Smooth muscle cell (in vitro differentiated cells): ENCODE data around the gene KCNK1. TPM values are rescaled to one million over a fixed set of nuclear protein-coding genes. Genes with fewer than 3 reads are reported as not detected.

Source experiments
- DNase-seq: peaks from one replicate; lab custom pipeline; 2025; ENCODE audit not compliant: unreplicated experiment; lab: John Stamatoyannopoulos, UW
- H2AFZ ChIP-seq: fragments of 200-600 bp; sonication (generic); 2 replicates; pipeline ENCODE4 v1.6.0; 2016; ENCODE audit warnings: antibody characterized with exemption, low read depth, mild to moderate bottlenecking
- H3F3A ChIP-seq: fragments of 200-600 bp; sonication (generic); 2 replicates; pipeline ENCODE4 v1.6.0; 2017; ENCODE audit warnings: antibody characterized with exemption, low read depth
- H3K27ac ChIP-seq: fragments of 200-600 bp; sonication (generic); 2 replicates; pipeline ENCODE4 v1.5.1; 2016; ENCODE audit warnings: low read depth, mild to moderate bottlenecking
- H3K27me3 ChIP-seq: fragments of 200-600 bp; sonication (generic); 2 replicates; pipeline ENCODE4 v1.6.1; 2016; ENCODE audit warnings: low read depth, mild to moderate bottlenecking
- H3K36me3 ChIP-seq: fragments of 200-600 bp; sonication (generic); 2 replicates; pipeline ENCODE4 v1.5.1; 2016; ENCODE audit warnings: low read depth
- H3K4me1 ChIP-seq: fragments of 200-600 bp; sonication (generic); 2 replicates; pipeline ENCODE4 v1.5.1; 2016; ENCODE audit warnings: low read depth
- H3K4me2 ChIP-seq: fragments of 200-600 bp; sonication (generic); 2 replicates; pipeline ENCODE4 v1.6.0; 2016; ENCODE audit warnings: mild to moderate bottlenecking
- H3K4me3 ChIP-seq: fragments of 200-600 bp; sonication (generic); 2 replicates; pipeline ENCODE4 v1.5.1; 2016; ENCODE audit warnings: mild to moderate bottlenecking
- H3K79me2 ChIP-seq: fragments of 200-600 bp; sonication (generic); 2 replicates; pipeline ENCODE4 v1.6.0; 2016; ENCODE audit warnings: low read depth, mild to moderate bottlenecking
- H3K9ac ChIP-seq: fragments of 200-600 bp; sonication (generic); 2 replicates; pipeline ENCODE4 v1.6.0; 2016; ENCODE audit warnings: low read depth
- H3K9me3 ChIP-seq: fragments of 200-600 bp; sonication (generic); replicated peaks from 2 replicates; pipeline ENCODE4 v1.5.1; 2016; ENCODE audit warnings: low read depth
- H4K20me1 ChIP-seq: fragments of 200-600 bp; sonication (generic); 2 replicates; pipeline ENCODE4 v1.6.0; 2016; ENCODE audit warnings: low read depth
- CTCF ChIP-seq: fragments of 200-600 bp; sonication (generic); IDR thresholded peaks from 2 replicates; pipeline ENCODE4 v1.5.1; 2017; ENCODE audit warnings: borderline replicate concordance, mild to moderate bottlenecking, antibody characterized with exemption; ENCODE audit not compliant: insufficient read depth, poor library complexity, severe bottlenecking
- WGBS: methylation state at CpG from one replicate; pipeline ENCODE4 v1.1.7; 2016; ENCODE audit warnings: low lambda C conversion rate; 5-methylcytosine and 5-hydroxymethylcytosine counted together
- polyA plus RNA-seq: library from polyadenylated mRNA; unstranded; fragments of >200 nt; fragmentation: Nextera tagmentation; extraction: Ambion mirVana; gene quantifications from 2 replicates; pipeline ENCODE4 v1.2.1, GENCODE V29; 2016
- total RNA-seq: library from RNA; depleted of rRNA; stranded (reverse); fragments of >200 nt; gene quantifications from 2 replicates; pipeline ENCODE4 v1.2.3, GENCODE V29; 2014

Gene KCNK1
- total and polyA plus RNA-seq, 2 experiments from 2014 or later, result 16.6 to 16.8 TPM

GRCh38 chr1:233631810-233632405 lies 18.0 kb downstream of the KCNK1 start:
- no peak for TF ChIP-seq CTCF
- H4K20me1 ChIP-seq, result peaks cover 17% of the 10 kb centered on the region
- 90% methylated on average over 6 of the region's 6 CpGs for WGBS
- no peaks in the 10 kb centered on the region for H3F3A ChIP-seq
- no peaks in the 10 kb centered on the region for H3K36me3 ChIP-seq
- H3K27me3 ChIP-seq, result no peaks in the 10 kb centered on the region
- no peak overlapping the region for H3K9ac ChIP-seq
- H2AFZ ChIP-seq, result no peak overlapping the region
- H3K4me3 ChIP-seq, result no peak overlapping the region
- no peaks in the 10 kb centered on the region for H3K9me3 ChIP-seq
- no peaks in the 10 kb centered on the region for H3K4me1 ChIP-seq
- H3K79me2 ChIP-seq, result peaks cover 4% of the 10 kb centered on the region
- no peak overlapping the region for H3K4me2 ChIP-seq
- DNase-seq, result no peak
- no peak overlapping the region for H3K27ac ChIP-seq

GRCh38 chr1:233632436-233632835 lies 18.5 kb downstream of the KCNK1 start:
- Histone ChIP-seq H3K9me3 (no peaks in the 10 kb centered on the region), H3K4me1 (no peaks in the 10 kb centered on the region), H3K27ac (no peak overlapping the region), H3K4me3 (no peak overlapping the region), H4K20me1 (peaks cover 17% of the 10 kb centered on the region), H3K36me3 (no peaks in the 10 kb centered on the region), H3K9ac (no peak overlapping the region), H3F3A (no peaks in the 10 kb centered on the region), H2AFZ (no peak overlapping the region), H3K79me2 (peaks cover 5% of the 10 kb centered on the region), H3K27me3 (no peaks in the 10 kb centered on the region), H3K4me2 (no peak overlapping the region)
- DNase-seq, result no peak
- 96% methylated on average over 3 of the region's 3 CpGs for WGBS
- no peak for TF ChIP-seq CTCF

- no peaks in the 10 kb centered on the region for H3K27me3 ChIP-seq
- TF ChIP-seq CTCF, result no peak
- H3K79me2 ChIP-seq, result peaks cover 8% of the 10 kb centered on the region
- H3K4me3 ChIP-seq, result no peak overlapping the region
- H3K27ac ChIP-seq, result peak overlapping the region; percentile 23
- H3K4me1 ChIP-seq, result no peaks in the 10 kb centered on the region
- DNase-seq, result no peak
- no peaks in the 10 kb centered on the region for H3K9me3 ChIP-seq
- WGBS, result 37% methylated on average over 8 of the region's 8 CpGs
- H2AFZ ChIP-seq, result no peak overlapping the region
- no peaks in the 10 kb centered on the region for H3F3A ChIP-seq
- H3K36me3 ChIP-seq, result no peaks in the 10 kb centered on the region
- peaks cover 16% of the 10 kb centered on the region for H4K20me1 ChIP-seq
- H3K4me2 ChIP-seq, result peak overlapping the region; percentile 20
- H3K9ac ChIP-seq, result no peak overlapping the region
Measured at GRCh38 chr1:233635765-233636502, 22.0 kb downstream of the KCNK1 start.
